Right forelimb (tissue), 1 donor: Measurements from ENCODE around the gene JRKL.
"Not testable (repeated sequence)": the region's sequence is repeated elsewhere in the genome, so short reads cannot be mapped to it uniquely, and the experiment has no call there.

Source experiments
- DNase-seq: peaks from one replicate; pipeline ENCODE4 v3.0.0-alpha.2; 2018

Gene JRKL

GRCh38 chr11:96396637-96397036, 6.8 kb downstream of the JRKL start:
- DNase-seq, result no peak

GRCh38 chr11:96397863-96398262, 8.1 kb downstream of the JRKL start:
- DNase-seq, result no peak

GRCh38 chr11:96400697-96401096, 10.9 kb downstream of the JRKL start:
- DNase-seq, result no peak

- not testable (repeated sequence) for DNase-seq
These were observed 21.6 kb downstream of the JRKL start for GRCh38 chr11:96411412-96411811.

- no peak for DNase-seq
These were observed 23.1 kb downstream of the JRKL start for GRCh38 chr11:96412761-96413381.

- no peak for DNase-seq
These were observed 23.6 kb downstream of the JRKL start for GRCh38 chr11:96413408-96413807.

- no peak for DNase-seq
These were observed 34.9 kb downstream of the JRKL start for GRCh38 chr11:96424693-96425092.

GRCh38 chr11:96430668-96431067, 40.9 kb downstream of the JRKL start:
- DNase-seq, result no peak

- DNase-seq, result not testable (repeated sequence)
These were observed 42.8 kb downstream of the JRKL start for GRCh38 chr11:96432654-96433053.
